Endodermal cell (in vitro differentiated cells): ENCODE results near the gene CLSTN3. TPM values are rescaled to one million over a fixed set of nuclear protein-coding genes. Genes with fewer than 3 reads are reported as not detected.

Experiments
- DNase-seq: peaks from one replicate; pipeline ENCODE4 v3.0.0-alpha.2; 2017
- H3K27ac ChIP-seq: 2 replicates; pipeline ENCODE4 v1.5.1; 2013; ENCODE audit warnings: mild to moderate bottlenecking, low read depth, low read length, moderate library complexity
- H3K27me3 ChIP-seq: 2 replicates; pipeline ENCODE4 v1.6.1; 2013; ENCODE audit warnings: mild to moderate bottlenecking, low read length, moderate library complexity; ENCODE audit not compliant: insufficient read depth, control insufficient read depth, poor library complexity, severe bottlenecking
- H3K36me3 ChIP-seq: 2 replicates; pipeline ENCODE4 v1.7.0; 2013; ENCODE audit warnings: mild to moderate bottlenecking, low read length, moderate library complexity; ENCODE audit not compliant: control insufficient read depth, insufficient read depth
- H3K4me1 ChIP-seq: one replicate; pipeline ENCODE4 v1.7.0; 2013; ENCODE audit warnings: low read length; ENCODE audit not compliant: control insufficient read depth, insufficient read depth
- H3K4me3 ChIP-seq: 2 replicates; pipeline ENCODE4 v1.5.1; 2013; ENCODE audit warnings: mild to moderate bottlenecking, low read length, moderate library complexity
- H3K9ac ChIP-seq: 2 replicates; pipeline ENCODE4 v1.6.1; 2013; ENCODE audit warnings: mild to moderate bottlenecking, low read length, moderate library complexity; ENCODE audit not compliant: poor library complexity, severe bottlenecking; ENCODE audit errors: extremely low read depth
- H3K9me3 ChIP-seq: 2 replicates; pipeline ENCODE4 v1.6.1; 2013; ENCODE audit warnings: mild to moderate bottlenecking, low read length, moderate library complexity; ENCODE audit not compliant: control insufficient read depth
- H3K27ac Mint-ChIP-seq: 2 replicates; pipeline ENCODE4 v1.8.0; 2020; ENCODE audit warnings: mixed read lengths
- H3K27me3 Mint-ChIP-seq: 2 replicates; pipeline ENCODE4 v1.8.0; 2021; ENCODE audit warnings: mild to moderate bottlenecking, mixed read lengths; ENCODE audit not compliant: insufficient read depth
- H3K36me3 Mint-ChIP-seq: 2 replicates; pipeline ENCODE4 v1.8.0; 2020; ENCODE audit warnings: low read depth, mixed read lengths
- H3K4me1 Mint-ChIP-seq: 2 replicates; pipeline ENCODE4 v1.8.0; 2020; ENCODE audit warnings: mixed read lengths
- H3K4me3 Mint-ChIP-seq: 2 replicates; pipeline ENCODE4 v1.8.0; 2020; ENCODE audit warnings: mild to moderate bottlenecking, moderate library complexity, mixed read lengths
- H3K9me3 Mint-ChIP-seq: 2 replicates; pipeline ENCODE4 v1.8.0; 2020; ENCODE audit warnings: mild to moderate bottlenecking, mixed read lengths
- CTCF ChIP-seq: fragments of 200-600 bp; sonication (generic); conservative IDR thresholded peaks from 2 replicates; pipeline ENCODE4 v1.5.0; 2021; ENCODE audit warnings: antibody characterized with exemption, mild to moderate bottlenecking
- whole genome bisulfite sequencing, 2 experiments: methylation state at CpG; one replicate each; pipeline versions ENCODE4 v1.1.5 to v1.1.7; 2013; ENCODE audit warnings: missing lambda C conversion rate in 2 of 2, mixed read lengths in 1 of 2; ENCODE audit not compliant: insufficient coverage in 1 of 2, insufficient read length in 1 of 2; 5-methylcytosine and 5-hydroxymethylcytosine counted together
- total RNA-seq, 2 donors: library from RNA; stranded (reverse); fragmentation: NEBNext Ultra II Directional in 1 of 2; extraction: Animal tissue kit (Norgen Biotek cat#: 25700) in 1 of 2; gene quantifications; 2 replicates in 1 of 2; 3 replicates in 1 of 2; pipeline ENCODE4 v1.2.1, GENCODE V29; 2021

The CLSTN3 gene
- total RNA-seq, 2 donors from 2014 or later, result 69.7 to 135 TPM

DNA sequence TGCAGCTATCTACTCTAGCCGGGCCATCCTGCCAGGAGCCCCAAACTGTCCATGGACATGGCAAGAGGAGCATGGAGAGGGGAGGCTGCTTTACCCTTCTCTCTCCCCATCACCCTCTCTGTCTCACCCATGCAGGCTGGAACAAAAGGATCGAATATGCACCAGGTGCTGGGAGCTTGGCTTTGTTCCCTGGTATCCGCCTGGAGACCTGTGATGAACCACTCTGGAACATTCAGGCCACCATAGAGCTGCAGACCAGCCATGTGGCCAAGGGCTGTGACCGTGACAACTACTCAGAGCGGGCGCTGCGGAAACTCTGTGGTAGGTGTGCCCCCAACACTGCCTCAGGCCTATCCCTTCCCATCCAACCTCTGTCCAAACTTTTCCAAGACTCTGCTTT lies 5.9 kb downstream of the CLSTN3 start:
- Histone ChIP-seq H3K27me3 (no peaks in the 10 kb centered on the region), H3K9ac (no peak overlapping the region), H3K4me3 (no peak overlapping the region), H3K9me3 (no peaks in the 10 kb centered on the region), H3K27ac (no peak overlapping the region), H3K36me3 (peaks cover 32% of the 10 kb centered on the region), H3K4me1 (no peaks in the 10 kb centered on the region)
- TF ChIP-seq CTCF, result no peak
- Mint-ChIP-seq H3K36me3 (peaks cover 77% of the 10 kb centered on the region), H3K9me3 (no peaks in the 10 kb centered on the region), H3K27ac (no peak overlapping the region), H3K4me1 (peaks cover 19% of the 10 kb centered on the region), H3K4me3 (no peak overlapping the region), H3K27me3 (peaks cover 3% of the 10 kb centered on the region)
- WGBS, 2 experiments, result 94% methylated on average over 3 to 7 of the region's 7 CpGs
- DNase-seq, result no peak

DNA sequence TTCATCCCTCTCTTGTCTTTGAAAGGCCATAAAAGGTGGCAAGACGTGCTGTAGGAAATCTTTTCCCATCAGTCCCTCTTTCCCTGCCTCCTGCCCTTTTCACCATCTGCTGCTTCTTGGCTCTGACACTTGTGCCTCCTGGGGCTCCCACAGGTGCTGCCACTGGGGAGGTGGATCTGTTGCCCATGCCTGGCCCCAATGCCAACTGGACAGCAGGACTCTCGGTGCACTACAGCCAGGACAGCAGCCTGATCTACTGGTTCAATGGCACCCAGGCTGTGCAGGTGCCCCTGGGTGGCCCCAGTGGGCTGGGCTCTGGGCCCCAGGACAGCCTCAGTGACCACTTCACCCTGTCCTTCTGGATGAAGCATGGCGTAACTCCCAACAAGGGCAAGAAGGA lies 6.5 kb downstream of the CLSTN3 start:
- DNase-seq, result no peak
- Histone ChIP-seq H3K4me1 (no peaks in the 10 kb centered on the region), H3K9me3 (no peaks in the 10 kb centered on the region)

GRCh38 chr12:7137908-7138307 lies 7.7 kb downstream of the CLSTN3 start:
- H3K36me3 ChIP-seq, result peaks cover 42% of the 10 kb centered on the region
- H3K4me1 ChIP-seq, result no peaks in the 10 kb centered on the region
- WGBS, 2 experiments, result 80 to 96% methylated on average over 4 of the region's 4 CpGs
- Mint-ChIP-seq H3K4me3 (no peak overlapping the region), H3K27me3 (no peaks in the 10 kb centered on the region), H3K9me3 (no peaks in the 10 kb centered on the region), H3K27ac (no peak overlapping the region), H3K36me3 (peaks cover 89% of the 10 kb centered on the region), H3K4me1 (peaks cover 5% of the 10 kb centered on the region)
- H3K9me3 ChIP-seq, result no peaks in the 10 kb centered on the region
- H3K4me3 ChIP-seq, result no peak overlapping the region
- DNase-seq, result no peak
- no peaks in the 10 kb centered on the region for H3K27me3 ChIP-seq
- H3K9ac ChIP-seq, result no peak overlapping the region
- TF ChIP-seq CTCF, result no peak
- no peak overlapping the region for H3K27ac ChIP-seq

More for the DNA sequence above, 6.5 kb downstream of the CLSTN3 start:
- Mint-ChIP-seq H3K4me3 (no peak overlapping the region), H3K4me1 (peaks cover 14% of the 10 kb centered on the region), H3K36me3 (peaks cover 82% of the 10 kb centered on the region), H3K27me3 (peaks cover 2% of the 10 kb centered on the region), H3K27ac (no peak overlapping the region), H3K9me3 (no peaks in the 10 kb centered on the region)
- no peaks in the 10 kb centered on the region for H3K27me3 ChIP-seq
- H3K9ac ChIP-seq, result no peak overlapping the region
- H3K4me3 ChIP-seq, result no peak overlapping the region
- H3K36me3 ChIP-seq, result peaks cover 34% of the 10 kb centered on the region
- 93 to 94% methylated on average over 3 of the region's 3 CpGs for WGBS, 2 experiments
- H3K27ac ChIP-seq, result no peak overlapping the region
- TF ChIP-seq CTCF, result no peak
